AG09319 (cell line): ENCODE measurements around the gene MCC.

ENCODE experiments used
- DNase-seq: peaks from one replicate; pipeline ENCODE4 v3.0.0-alpha.2; 2010; ENCODE audit warnings: low read depth; ENCODE audit errors: extremely low read depth
- TF ChIP-seq, protein P1 (sequence below): IDR thresholded peaks from 2 replicates; pipeline ENCODE4 v1.5.1; 2011; ENCODE audit warnings: low read depth, mild to moderate bottlenecking, inconsistent platforms, low read length, moderate library complexity

The MCC gene

DNA sequence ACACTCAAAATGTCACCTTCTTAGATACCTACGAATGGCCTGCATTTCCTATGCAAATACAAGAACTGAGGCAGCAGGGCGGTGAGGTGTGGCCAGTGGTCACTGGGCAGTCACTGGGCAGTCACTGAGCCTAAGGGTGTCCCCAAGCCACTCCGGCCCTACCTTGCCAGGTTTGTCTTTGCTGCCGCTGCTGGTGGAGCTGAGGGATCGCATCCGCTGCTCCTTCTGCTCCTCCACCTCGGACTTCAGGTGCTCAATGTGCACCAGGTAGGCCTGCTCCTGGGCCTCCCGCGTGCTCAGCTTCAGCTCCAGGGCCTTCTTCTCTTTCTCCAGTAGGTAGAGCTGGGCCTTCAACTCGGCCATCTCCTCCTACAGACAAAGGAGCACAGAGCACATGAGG lies 439.3 kb downstream of the MCC start:
- TF ChIP-seq, protein P1, sequence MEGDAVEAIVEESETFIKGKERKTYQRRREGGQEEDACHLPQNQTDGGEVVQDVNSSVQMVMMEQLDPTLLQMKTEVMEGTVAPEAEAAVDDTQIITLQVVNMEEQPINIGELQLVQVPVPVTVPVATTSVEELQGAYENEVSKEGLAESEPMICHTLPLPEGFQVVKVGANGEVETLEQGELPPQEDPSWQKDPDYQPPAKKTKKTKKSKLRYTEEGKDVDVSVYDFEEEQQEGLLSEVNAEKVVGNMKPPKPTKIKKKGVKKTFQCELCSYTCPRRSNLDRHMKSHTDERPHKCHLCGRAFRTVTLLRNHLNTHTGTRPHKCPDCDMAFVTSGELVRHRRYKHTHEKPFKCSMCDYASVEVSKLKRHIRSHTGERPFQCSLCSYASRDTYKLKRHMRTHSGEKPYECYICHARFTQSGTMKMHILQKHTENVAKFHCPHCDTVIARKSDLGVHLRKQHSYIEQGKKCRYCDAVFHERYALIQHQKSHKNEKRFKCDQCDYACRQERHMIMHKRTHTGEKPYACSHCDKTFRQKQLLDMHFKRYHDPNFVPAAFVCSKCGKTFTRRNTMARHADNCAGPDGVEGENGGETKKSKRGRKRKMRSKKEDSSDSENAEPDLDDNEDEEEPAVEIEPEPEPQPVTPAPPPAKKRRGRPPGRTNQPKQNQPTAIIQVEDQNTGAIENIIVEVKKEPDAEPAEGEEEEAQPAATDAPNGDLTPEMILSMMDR = no peak
- DNase-seq = no peak

DNA sequence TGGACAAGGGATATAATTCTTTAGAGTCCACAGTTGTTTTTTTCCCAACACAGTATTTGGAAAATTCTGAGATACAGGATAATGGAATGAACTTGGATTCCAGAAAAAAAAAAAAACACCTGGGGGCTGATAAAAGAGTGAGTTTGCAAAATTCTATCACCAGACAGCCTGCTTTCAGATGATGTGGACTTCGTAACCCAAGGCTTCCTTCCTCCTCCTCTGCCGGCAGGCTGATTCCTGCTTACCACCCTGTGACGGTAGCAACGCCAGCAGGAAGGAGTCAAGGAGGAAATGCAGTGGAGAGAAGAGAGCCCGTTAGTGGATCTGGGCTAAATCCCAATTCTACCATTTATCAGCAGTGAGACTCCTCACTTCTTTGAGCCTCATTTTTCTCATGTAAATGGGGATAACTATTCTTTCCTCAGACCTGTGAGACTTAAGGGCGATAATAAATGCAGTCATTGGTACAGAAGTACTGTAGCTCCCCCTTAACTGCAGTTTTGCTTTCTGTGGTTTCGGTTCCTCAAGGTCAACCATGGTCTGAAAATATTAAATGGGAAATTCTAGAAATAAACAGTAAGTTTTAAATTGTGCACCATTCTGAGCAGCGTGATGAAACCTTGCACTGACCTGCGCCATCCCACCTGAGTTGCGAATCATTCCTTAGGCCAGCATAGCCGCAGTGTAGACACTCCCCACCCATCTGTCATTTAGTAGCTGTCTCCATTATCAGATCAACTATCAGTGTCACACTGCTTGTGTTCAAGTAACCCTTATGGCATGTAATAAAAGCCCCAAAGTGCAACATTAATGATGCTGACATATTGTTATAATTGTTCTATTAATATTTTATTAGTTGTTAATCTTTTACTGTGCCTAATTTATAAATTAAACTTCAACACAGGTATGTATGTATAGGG lies 440.3 kb downstream of the MCC start:
- DNase-seq = no peak
- TF ChIP-seq, protein P1 = no peak

GRCh38 chr5:113047234-113047633 lies 441.0 kb downstream of the MCC start:
- DNase-seq = no peak
- TF ChIP-seq, protein P1 = no peak

- TF ChIP-seq, protein P1 = no peak
- no peak for DNase-seq
These were observed 443.3 kb downstream of the MCC start for GRCh38 chr5:113044776-113045465.

GRCh38 chr5:113043491-113043931 lies 444.7 kb downstream of the MCC start:
- TF ChIP-seq, protein P1 = peak; percentile 16
- DNase-seq = no peak

- TF ChIP-seq, protein P1 = no peak
- no peak for DNase-seq
These were observed 445.6 kb downstream of the MCC start for GRCh38 chr5:113042491-113043243.
